GM18951 (cell line): ENCODE results near the gene SLC47A1.
"Not testable (repeated sequence)": the region's sequence is repeated elsewhere in the genome, so short reads cannot be mapped to it uniquely, and the experiment has no call there.

Experiments
- POLR2A ChIP-seq: IDR thresholded peaks from 4 replicates; pipeline ENCODE4 v1.6.1; 2011; ENCODE audit warnings: mild to moderate bottlenecking; ENCODE audit not compliant: insufficient read length, insufficient read depth; ENCODE audit errors: extremely low read depth
- in situ Hi-C: fragments of 300-500 bp; cut with MboI; formaldehyde crosslinking; loops from one replicate; pipeline ENCODE4 v1.12.0; 2022; ENCODE audit warnings: low sequenced_read_pairs, mixed read lengths, inconsistent platforms; ENCODE audit not compliant: unreplicated experiment

SLC47A1 gene

GRCh38 chr17:19574956-19575355 lies 41.3 kb downstream of the SLC47A1 start:
- TF ChIP-seq POLR2A: no peak
- in situ Hi-C loops: no loop called here

- no peak for TF ChIP-seq POLR2A
- in situ Hi-C loops: no loop called here
Observed at GRCh38 chr17:19578545-19578944, 44.9 kb downstream of the SLC47A1 start.

- in situ Hi-C loops: no loop called here
- TF ChIP-seq POLR2A: no peak
Observed at GRCh38 chr17:19579192-19579761, 45.6 kb downstream of the SLC47A1 start.

DNA sequence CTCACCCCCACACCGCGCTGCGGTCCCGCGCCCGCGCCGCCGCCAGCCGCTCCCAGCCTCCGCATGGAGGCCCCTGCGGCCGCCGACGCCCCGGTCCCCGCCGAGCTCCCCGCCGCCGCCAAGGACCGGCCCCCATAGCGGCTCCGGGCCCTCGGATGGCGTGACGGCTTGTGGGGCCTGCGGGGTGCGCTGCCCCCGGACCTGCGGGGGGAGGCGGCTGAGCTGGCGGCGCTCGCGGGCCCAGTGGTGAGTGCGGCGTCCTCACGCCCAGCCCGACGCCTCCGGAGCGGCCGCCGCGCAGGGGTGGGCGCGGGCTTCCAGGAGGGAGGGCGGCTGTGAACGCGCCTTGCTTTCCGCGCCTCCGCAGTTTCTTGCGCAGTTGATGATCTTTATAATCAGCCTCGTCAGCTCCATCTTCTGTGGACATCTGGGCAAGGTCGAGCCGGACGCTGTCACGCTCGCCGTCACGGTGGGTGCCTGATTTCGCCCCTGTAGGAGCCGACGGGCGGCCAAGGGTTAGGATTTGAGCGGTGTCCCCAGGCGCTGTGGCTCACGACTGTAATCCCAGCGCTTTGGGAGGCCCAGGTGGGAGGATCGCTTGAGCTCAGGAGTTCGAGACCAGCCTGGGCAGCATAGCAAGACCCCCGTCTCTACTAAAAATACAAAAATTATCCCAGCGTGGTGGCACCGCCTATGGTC lies 46.4 kb downstream of the SLC47A1 start:
- TF ChIP-seq POLR2A: no peak
- in situ Hi-C loops: no loop called here

DNA sequence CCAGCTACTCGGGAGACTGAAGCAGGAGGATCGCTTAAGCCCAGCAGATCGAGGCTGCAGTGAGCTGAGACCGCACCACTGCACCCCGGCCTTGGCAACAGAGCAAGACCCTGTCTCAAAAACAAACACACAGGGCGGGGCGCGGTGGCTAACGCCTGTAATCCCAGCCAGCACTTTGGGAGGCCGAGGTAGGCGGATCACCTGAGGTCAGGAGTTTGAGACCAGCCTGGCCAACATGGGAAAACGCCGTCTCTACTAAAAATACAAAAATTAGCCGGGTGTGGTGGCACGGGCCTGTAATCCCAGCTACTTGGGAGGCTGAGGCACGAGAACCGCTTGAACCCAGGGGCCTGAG lies 46.9 kb downstream of the SLC47A1 start:
- in situ Hi-C loops: not testable (repeated sequence)

GRCh38 chr17:19582152-19582551 lies 48.5 kb downstream of the SLC47A1 start:
- in situ Hi-C loops: not testable (repeated sequence)

DNA sequence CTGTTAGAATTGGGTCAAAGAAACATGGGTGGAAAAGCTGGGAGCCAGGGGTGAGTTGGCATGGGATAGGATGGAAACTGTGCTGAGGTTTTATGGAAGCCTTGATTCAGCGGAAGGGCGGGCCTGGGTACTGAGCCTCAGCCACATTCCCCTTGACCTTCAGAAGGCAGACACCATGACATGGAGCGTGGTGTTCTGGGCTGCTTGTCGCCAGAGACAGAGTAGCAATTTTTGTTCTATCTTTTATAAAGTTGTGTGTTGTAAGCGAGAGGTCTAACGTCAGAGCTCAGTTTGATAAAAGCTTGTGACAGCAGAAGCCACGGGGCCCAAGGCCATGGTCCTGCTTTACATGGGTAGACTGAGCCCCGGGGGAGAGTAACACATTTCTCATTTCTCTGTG lies 50.2 kb downstream of the SLC47A1 start:
- in situ Hi-C loops: no loop called here
- no peak for TF ChIP-seq POLR2A

- in situ Hi-C loops: no loop called here
- TF ChIP-seq POLR2A: no peak
Observed at GRCh38 chr17:19590451-19590850, 56.8 kb downstream of the SLC47A1 start.

- no peak for TF ChIP-seq POLR2A
- in situ Hi-C loops: no loop called here
Observed at GRCh38 chr17:19590912-19591551, 57.4 kb downstream of the SLC47A1 start.

DNA sequence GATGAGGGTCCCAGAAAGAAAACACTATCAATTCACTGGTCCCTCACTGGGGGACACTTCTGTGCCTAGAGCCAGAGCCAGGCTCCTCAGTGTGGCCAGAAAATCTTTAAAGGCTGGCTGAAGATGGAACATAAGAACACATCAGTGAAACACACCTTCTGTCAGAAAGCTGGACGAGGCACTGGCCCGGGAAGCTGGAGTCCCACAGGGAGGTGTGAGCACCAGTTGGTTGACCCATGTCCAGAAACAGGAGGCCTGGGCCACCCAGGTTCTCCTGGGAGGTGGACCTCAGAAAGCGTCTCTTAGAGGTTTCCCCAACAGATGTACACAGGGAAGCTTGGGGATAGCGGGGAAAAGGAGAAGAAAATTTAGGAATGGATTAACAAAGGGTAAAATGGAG lies 58.7 kb downstream of the SLC47A1 start:
- no peak for TF ChIP-seq POLR2A
- in situ Hi-C loops: no loop called here

DNA sequence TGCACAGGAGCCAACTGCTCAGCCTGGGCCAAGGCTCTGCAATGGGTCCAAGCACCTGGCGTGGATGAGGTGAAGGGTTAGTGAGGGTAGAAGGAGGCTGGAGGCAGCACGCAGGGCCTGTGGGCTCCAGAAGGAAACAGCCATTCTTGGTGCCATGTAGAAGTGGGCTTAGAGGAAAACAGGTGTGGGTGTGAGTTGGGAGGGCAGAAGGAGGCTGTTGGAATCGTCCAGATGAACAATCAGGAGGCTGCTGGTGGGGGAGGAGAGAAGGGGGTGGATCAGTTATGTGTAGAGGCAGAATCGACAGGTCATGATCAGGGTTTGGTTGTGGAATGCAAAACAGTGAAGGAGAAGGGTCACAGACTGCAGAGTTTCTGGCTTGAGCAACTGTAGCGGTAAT lies 63.2 kb downstream of the SLC47A1 start:
- in situ Hi-C loops: no loop called here
- TF ChIP-seq POLR2A: no peak

GRCh38 chr17:19610311-19610710 lies 76.7 kb downstream of the SLC47A1 start:
- TF ChIP-seq POLR2A: no peak
- in situ Hi-C loops: no loop called here

DNA sequence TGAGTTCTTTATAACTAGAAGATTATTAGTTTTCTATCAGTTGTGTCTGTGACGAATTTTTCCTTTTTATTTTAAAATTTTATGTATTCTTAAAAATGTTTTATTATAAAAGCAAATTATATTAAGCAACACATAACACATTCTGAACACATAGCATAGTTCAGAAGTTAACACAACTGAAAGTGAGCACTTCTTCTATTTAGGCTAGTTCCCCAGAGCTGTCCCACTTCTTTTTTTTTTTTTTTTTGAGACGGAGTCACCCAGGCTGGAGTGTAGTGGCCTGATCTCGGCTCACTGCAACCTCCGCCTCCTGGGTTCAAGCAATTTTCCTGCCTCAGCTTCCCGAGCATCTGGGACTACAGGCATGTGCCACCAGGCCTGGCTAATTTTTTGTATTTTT lies 77.2 kb downstream of the SLC47A1 start:
- in situ Hi-C loops: no loop called here
- TF ChIP-seq POLR2A: no peak

DNA sequence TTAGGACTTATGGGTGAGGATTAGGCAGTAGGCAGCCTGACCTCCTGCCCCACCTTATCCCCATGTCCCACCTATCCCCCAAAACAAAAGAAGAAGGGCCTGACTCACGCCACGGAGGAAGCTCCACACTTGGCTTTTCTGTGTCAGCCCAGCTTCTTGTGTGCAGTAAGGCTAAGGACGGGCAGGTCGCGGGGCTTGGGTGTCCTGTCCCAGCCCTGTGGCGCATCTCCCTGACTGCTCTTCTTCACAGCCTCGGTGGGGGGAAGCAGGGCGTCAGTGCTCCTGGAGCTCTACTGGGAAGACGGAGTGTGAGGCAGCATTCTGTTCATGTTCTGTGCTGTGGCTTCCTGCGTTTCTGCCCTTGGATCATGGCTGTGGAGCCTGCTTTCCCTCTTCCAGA lies 80.3 kb downstream of the SLC47A1 start:
- TF ChIP-seq POLR2A: no peak
- in situ Hi-C loops: no loop called here
